A549 (cell line): ENCODE measurements around the gene ABCB8.

Source experiments
- CTCF ChIP-seq: fragments of >200 bp; sonication (Bioruptor Twin); formaldehyde crosslinking; IDR thresholded peaks from 3 replicates; pipeline ENCODE4 v1.5.1; 2016
- FOSL2 ChIP-seq, 2 experiments: fragments of 450-650 bp in 1 of 2; fragments of >200 bp in 1 of 2; sonication (Bioruptor Twin) in 1 of 2; formaldehyde crosslinking; IDR thresholded peaks; 2 replicates each; pipeline versions ENCODE4 v1.5.0 to v1.6.1; 2016 to 2020; ENCODE audit warnings: mild to moderate bottlenecking in 1 of 2, moderate library complexity in 1 of 2
- KDM1A ChIP-seq: fragments of 200-600 bp; sonication (generic); IDR thresholded peaks from 2 replicates; pipeline ENCODE4 v1.6.1; 2016; ENCODE audit warnings: low read depth, mild to moderate bottlenecking
- POLR2A ChIP-seq: IDR thresholded peaks from 2 replicates; pipeline ENCODE4 v1.6.1; 2012; ENCODE audit warnings: mild to moderate bottlenecking, low read length
- RFX5 ChIP-seq: fragments of 450-650 bp; IDR thresholded peaks from 2 replicates; pipeline ENCODE4 v1.7.1; 2014; ENCODE audit warnings: antibody characterized with exemption, mild to moderate bottlenecking, moderate library complexity
- ZSCAN20 ChIP-seq: fragments of 250-450 bp; sonication (Bioruptor Pico); IDR thresholded peaks from 2 replicates; pipeline ENCODE4 v1.8.0; 2022; ENCODE audit warnings: mild to moderate bottlenecking, moderate library complexity

GRCh38 chr7:150979713-150980390, 48.4 kb upstream of the ABCB8 start:
- TF ChIP-seq CTCF, result no peak
- TF ChIP-seq KDM1A, result no peak
- TF ChIP-seq ZSCAN20 (CRISPR knock-in tag), result no peak
- no peak for TF ChIP-seq RFX5
- no peak for TF ChIP-seq POLR2A
- no peak for TF ChIP-seq FOSL2 (IDR thresholded peaks at IDR 0.05)
- no peak for TF ChIP-seq FOSL2 (CRISPR knock-in tag; IDR thresholded peaks at IDR 0.05)
